Superior temporal gyrus (tissue), 1 donor: ENCODE data around the gene MLH3.
"Not testable (repeated sequence)": the region's sequence is repeated elsewhere in the genome, so short reads cannot be mapped to it uniquely, and the experiment has no call there.

Experiments used
- DNase-seq: peaks from one replicate; pipeline ENCODE4 v3.0.0-alpha.2; 2016; ENCODE audit errors: extremely low spot score

Gene MLH3

DNA sequence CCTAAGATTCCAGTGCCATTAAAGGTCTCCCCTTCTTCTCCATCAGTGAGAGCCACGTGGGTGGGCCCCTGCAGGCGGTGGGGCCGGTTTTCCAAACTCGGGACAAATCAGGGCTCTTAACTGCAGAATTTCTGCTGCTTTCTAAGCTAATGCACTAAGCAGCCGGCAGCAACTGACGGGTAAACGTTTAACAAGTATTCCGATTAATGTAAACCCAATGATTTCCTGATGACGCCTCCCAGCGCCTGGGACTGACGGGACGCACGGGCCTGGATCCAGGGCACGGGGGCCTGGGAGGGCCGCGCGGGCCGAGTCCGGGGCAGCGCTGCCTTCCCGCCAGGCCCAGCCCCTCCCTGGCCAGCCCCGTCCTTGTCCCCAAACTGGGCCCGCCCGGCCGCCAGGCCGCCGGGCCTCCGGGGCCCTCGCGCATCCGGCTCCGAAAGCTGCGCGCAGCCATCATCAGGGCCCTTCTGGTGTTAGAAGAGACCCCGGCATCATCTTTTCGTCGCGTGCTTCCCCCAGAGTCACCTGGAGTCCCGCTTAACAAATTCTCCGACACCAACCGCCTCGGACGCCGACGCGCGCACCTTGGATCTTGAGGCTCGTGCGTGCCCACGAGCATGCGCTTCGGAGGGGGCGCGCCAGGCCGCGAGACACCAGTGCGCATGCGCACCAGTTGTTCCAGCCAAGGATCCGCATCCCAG is at the start of gene MLH3:
MLH3 (minus strand) TSS at position 616 of the 704 bp plus-strand sequence. CDS start 1,812 bp downstream, outside the sequence.
- peak; percentile 92 for DNase-seq

DNA sequence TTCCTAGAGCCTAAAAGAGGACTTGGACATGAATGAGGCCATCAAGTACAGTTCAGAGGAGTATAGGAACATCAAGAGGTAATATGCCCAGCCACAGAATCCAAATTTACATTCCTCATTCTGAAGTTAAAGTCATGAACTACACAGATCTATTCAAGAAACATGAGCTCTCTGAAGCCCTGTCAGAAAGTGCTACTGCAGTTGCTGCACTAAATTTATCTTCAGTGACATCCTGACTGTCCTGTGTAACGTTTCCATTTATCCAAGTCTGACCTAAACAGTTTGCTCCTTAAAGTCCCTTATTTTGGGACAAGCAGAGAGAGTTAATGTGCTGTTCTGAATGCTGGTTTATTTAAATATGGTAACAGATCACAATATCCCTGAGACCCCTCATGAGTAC is 47.4 kb upstream of the MLH3 start:
- no peak for DNase-seq

DNA sequence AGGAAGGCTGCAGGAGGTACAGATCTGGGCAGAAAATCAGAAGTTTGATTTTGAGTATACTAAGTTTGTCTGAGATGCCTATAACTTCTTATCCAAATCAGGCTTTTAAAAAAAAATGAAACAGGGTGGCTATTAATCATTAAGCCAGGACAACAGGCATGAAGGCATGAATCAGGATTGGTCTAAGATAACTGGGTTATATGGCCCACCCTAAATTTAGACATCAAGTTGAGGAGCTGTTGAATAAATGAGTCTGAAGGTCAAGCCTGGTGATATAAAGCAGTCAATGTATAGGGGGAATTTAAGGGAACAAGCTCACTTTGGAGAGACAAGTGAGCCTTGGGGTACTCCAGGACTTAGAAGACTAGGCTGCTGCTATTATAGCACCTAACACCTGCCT is 46.9 kb upstream of the MLH3 start:
- DNase-seq, result no peak

DNA sequence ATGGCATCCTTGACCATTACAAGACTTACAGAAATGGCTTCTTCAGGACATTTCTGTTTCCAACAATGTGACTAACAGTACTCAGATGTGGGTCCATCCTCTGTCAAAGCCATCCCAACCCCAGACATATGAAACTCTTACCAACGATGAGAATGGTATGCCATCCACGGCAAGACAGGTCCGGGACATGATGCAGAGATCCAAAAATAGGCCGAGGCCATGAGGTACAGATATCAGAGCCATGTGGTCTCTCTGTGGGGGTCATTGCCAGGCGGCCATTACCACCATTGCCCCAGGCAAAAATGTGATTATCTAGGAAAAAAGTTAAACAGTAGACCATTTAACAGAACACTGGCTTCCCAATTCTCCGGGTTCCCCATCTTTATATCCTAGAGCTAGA is 45.7 kb upstream of the MLH3 start:
- DNase-seq, result no peak

DNA sequence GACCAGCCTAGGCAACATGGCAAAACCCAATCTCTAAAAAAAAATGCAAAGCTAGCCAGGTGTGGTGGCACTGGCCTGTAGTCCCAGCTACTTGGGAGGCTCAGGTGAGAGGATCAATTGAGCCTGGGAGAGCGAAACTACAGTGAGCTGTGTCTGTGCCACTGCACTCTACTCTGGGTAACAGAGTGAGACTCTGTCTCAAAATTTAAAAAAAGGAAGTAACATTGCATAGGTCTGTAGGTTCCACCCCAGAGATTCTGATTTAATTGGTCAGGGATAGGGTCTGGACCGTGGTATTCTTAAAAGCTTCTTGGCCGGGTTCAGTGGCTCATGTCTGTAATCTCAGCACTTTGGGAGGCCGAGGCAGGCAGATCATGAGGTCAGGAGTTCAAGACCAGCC is 44.4 kb upstream of the MLH3 start:
- DNase-seq, result no peak

DNA sequence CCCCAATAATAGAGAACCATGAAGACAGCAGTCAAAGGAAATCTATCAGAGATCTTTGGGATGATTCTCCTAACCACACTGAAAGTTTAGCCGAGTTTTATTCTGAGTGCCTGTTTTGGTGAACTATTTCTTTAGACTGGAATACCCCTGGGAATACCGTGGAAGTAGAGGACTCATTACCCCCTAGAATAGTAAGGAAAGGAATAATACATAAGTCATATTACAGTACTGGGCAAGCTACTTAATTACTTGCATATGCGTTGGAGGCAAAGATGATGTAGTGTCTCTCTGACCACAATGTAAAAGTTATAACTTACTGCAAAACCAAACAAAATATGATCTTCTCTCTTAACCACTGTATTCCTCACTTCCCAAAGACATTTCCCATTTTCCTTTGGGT is 43.6 kb upstream of the MLH3 start:
- DNase-seq, result no peak

DNA sequence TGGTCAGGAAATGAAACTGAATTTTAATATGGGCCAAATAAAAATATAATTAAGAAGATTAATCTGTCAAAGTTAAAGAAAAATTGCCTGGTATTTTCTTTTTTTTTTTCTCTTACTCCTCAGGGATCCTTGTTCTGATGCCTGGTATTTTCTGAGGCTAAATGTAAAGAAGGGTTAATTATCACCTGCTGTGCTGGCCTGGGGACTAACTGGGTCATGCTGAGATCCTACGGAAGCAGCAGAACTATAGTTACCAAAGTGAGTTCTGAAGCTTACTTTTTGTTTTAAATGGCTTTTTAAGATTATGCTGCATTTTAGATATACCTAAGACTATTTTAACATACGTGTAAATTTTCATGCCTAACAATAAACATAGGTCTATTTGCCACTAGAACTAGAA is 41.4 kb upstream of the MLH3 start:
- no peak for DNase-seq

DNA sequence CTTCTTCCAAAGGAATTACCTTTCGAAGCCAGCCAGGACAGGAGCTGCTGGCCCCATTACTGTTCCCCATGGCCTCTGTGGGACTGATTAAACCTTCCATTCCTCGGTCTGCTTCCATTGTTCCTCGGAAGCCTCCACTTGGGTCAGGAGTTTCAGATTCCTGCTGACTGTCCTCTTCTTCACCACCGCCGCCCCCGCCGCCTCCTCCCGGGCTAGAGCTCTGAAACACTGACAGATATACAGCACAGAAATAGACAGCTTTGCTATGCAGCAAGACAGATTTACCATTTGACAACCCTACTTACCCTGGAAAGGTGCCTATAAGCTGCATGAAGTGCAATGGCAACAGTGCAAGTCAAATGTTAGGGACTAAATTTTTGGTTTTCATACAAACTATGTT is 40.0 kb upstream of the MLH3 start:
- DNase-seq, result no peak

DNA sequence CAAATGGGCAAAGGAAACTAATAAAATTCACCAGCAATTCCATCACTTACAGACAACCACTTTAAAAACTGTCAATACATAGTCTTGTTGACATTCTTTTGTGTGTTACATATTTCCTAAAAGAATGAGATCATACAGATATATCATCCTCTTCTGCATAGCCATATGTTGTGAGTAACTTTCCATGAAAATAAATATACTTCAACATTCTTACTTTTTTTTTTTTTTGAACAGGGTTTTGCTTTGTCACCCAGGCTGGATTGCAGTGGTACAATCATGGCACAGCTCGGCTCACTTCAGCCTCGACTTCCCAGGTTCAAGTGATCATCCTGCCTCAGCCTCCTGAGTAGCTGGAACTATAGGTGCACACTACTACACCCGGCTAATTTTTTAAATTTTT is 39.1 kb upstream of the MLH3 start:
- no peak for DNase-seq

DNA sequence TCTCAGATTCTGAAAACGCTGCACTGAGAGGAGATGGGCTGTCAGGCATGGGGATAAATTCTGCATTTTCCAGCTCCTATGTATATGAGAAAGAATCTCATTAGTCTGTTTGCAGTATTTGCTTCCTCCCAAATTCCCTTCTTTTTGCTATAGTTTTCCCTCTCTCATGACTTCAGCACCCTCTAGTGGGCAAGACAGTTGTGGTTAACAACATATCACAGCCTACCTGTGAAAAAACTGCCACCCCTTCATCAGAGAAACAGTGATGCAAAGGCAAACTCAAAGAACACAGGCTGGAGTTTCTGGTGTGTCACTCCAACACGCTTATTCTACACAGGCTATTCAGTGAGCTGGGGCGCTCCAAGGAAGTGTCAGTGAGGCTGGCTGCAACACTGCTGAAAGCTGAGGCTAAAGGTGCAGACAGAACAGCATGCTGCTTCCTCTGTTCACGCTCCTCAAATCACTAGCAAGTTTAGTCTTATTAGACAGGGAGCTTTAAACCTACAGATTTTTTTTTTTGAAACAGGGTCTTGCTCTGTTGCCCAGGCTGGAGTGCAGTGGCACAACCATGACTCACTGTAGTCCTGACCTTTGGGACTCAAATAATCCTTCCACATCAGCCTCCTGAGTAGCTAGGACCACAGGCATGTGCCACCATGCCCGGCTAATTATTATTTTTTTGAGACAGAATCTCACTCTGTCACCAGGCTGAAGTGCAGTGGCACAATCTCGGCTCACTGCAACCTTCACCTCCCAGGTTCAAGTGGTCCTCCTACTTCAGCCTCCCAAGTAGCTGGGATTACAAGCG is 37.5 kb upstream of the MLH3 start:
- DNase-seq, result peak; percentile 90

DNA sequence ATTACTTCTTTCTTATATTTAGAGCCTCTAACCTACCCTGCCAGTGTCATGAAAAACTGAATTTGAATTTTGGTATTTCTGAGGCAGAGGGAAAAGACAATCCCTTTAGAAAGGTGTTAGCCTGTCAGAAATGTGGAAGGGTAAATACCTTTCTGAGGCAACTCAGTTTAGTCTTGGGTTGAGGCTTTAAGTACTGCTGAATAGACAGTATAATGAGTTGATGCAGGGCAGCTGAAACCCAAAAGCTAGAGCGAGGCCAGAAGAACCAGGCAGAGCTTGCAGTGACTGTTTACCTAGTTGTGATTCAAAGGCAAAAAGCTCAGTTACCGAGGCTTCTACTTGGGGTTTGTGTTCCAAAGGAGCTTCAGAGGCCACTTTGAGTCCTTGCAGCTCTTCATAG is 36.9 kb upstream of the MLH3 start:
- DNase-seq, result no peak

DNA sequence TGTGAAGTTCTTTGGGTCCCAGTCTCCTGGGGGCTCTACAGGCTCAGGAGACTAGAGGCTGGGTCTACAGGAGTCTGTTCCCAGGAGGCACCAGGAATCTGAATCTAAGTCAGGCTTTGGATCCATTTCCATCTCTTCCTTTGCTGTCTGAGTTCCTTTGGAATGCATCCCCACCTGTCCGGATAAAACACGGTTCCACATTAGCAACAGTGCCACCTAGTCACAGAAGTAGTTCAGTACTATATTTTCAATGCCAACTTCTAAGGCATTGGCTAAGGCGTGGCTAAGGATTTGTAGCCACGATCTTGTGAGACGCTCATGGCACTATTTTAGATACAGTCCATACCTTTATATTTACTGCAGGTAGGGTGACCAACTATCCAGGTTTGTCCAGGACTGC is 33.2 kb upstream of the MLH3 start:
- DNase-seq, result no peak

DNA sequence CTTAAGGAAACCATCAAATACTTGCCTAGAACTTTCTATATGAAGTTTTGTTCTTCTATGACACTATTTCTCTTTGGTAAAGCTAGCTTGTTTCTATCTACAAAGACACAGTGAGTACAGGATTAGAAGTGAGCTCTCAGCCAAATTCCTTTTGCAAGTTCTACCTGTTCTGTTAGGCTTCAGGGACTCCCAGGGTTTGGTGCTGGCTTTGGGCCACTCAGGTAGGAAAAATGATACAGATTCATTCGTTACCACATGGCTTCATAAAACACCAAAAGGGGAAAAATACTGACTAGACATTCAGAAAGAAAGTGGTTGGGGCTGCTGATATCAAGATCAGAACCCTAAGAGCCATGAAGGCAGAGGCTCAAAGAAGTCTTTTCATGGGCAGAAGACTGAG is 32.0 kb upstream of the MLH3 start:
- no peak for DNase-seq

DNA sequence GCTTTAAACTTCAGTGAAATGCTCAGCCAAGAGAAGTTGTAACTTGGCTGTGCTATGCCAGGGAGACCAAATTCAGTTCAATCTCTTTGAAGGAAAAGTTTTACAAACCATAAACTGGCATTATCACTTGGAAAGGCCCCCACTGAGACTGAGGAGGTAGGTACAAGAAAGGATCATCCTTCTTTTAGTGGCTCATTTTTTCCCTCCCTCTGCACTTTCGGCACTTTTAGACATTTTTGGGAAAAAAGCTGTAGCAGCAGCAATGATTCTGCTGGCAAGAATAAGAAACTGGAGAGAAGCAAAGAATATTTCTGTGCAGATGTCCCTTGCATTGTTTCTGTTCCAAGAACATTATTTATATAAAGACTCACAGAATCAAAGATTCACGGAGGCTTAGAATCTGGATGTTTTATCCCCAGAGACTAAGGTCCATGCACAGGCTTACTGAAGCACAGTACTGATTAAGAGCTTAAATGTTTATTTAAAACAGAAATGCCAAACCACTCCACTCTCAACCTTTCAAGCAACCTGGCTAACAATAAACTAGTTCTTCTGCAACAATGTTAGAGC is 30.5 kb upstream of the MLH3 start:
- peak; percentile 53 for DNase-seq

DNA sequence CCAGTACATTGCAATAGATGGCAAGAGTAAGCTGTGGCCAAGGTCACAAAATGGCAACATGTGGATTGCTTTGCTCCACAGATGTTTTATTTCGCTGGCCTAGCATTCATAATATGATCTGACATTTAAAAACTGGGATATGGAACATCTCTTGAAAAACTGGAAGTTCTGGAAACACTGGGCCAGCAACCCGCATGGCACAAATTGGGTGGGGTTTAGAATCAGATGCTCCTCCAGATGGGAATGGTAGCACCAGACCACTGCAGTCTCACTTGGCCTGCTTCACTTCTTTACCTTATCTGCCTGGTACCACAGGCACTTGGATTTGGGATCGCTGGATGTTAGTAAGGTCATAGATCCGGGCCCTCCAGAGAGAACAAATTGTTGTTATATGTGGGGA is 28.3 kb upstream of the MLH3 start:
- no peak for DNase-seq

DNA sequence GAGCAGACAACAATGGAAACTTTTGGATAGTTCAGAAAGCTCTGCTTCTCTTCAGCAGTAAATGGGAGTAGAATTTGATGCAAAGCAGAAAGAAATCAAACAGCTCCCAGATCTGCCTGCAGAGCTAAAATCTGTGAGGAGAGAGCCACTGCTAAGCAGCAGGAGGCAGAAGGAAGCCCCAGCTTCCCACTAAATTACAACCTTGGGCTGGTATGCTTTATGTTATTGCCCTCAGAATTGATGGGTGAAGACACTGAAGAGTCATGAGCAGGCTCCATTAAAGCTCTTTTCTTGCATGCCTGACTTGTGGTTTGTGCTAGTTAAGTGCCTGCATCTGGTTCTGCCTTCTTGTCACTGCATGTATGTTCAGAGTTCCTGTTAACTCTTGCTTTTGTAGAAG is 26.5 kb upstream of the MLH3 start:
- no peak for DNase-seq

DNA sequence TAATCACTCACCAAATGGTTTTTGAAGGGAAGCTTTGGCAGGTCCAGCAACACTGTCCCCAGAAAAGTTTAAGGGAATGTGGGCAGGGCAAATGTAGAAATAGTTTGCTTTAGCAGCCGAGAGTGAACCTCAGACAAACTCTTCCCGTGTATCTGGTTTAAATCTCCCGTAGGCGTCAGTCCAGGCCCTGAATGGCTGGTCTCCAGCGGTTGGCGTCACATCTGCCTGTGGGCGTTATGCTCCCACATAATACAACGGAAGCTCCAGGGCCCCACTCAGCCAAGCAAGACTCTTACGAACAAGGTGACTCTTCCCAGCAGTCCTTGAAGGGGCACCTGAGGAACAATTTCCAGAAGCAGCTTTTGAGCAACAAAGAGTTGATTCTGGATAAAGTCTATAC is 19.1 kb upstream of the MLH3 start:
- DNase-seq, result no peak

DNA sequence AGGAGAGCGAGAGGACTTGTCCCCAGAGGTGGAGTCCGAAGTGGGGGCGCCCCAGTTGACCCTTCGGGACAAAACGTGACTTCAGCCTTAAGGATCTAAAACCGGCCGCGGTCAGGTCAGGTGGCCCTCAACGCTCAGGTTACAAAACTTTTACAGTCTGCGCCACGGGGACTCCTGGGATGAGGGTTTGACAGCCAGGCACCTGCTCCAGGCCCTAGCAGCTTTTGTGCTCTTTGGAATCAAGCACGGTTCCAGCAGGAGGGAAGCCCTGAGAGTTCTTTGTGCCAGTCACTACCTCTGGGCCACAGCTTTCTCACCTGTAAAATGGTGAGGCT is 18.5 kb upstream of the MLH3 start:
- DNase-seq, result no peak

DNA sequence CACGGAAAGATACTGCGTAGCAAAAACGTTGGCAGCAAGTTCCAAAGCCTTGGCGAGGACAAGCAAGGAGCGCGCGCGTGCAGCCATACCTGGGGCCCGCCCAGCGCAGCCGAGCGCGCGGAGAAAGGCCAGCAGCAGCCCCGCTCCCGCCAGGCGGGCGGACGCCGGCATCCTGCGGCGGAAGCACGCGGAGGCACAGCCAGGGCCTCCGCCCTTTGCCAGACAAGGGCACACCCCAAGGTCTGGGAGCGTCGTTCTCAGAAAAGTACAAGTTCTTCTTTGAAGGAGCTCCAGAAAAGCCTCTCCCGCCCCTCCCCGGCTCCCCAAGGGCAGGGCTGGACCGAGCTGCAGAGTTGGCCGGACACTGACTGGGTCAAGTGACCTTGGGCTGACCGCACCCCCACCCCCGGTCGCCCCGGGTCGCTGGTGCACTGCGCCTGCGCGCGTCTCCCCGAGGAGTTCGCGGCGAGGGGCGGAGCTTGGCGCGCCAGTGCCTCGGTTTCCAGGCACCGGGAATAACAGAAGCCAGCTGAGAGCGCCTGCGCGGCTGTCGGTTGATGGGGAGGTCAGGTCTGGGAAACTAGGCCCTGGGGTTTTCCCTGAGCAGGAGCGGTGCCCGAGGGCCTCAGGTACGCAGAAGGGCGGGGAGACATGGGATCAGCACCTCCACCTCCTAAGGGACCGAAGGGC is 18.0 kb upstream of the MLH3 start, which contains the start of gene ZC2HC1C:
ZC2HC1C (plus strand) TSS at position 521 of the 690 bp plus-strand sequence. CDS start 933 bp downstream, outside the sequence.
- DNase-seq, result peak; percentile 94

DNA sequence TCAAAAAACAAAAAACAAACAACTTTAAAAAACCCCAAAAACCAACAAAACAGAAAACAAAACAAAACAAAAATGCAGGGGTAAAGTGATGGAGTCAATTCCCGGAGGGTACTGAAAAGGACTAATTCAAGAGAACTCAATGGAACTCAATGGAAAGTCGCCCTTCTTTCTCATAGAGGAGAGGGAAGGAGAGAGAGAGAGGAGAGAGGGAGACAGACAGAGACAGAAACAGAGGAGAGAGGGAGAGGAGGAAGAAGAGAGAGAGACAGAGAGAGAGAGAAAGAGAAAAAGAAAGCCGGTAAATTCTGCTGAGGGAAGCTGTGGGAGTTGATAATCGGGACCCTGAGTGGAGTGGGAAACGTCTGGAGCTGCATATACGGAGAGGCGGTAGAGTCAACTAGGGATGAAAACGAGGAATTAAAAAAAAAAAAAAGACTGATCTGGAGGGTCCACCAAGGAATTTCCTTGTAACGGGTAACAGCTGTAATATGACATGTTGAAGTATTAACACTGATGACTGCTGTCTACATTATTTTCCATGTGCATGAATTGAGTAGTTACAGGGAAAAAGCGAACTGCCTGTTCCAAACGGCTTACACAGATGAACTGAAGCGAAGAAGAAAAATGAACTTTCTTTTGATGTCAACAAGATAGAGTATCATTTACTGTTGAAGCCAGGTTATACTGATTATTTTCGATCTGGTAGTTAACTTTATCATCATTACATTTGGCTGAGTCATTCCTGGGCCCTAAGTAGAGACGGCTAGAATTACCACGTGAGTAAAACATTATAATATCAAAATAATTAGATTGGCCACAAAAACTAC is 17.2 kb upstream of the MLH3 start:
- peak; percentile 71 for DNase-seq

DNA sequence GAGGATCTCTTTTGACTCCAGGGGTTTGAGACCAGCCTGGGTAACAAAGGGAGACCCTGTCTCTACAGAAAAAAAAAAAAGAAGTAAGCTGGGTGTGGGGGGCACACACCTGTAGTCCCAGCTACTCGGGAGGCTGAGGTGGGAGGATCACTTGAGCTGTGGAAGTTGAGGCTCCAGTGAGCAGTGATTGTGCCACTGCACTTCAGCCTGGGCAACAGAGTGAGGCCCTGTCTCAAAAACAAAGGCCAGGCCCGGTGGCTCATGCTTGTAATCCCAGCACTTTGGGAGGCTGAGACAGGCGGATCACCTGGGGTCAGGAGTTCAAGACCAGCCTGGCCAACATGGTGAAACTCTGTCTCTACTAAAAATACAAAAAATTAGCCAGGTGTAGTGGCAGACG is 16.5 kb upstream of the MLH3 start:
- not testable (repeated sequence) for DNase-seq

DNA sequence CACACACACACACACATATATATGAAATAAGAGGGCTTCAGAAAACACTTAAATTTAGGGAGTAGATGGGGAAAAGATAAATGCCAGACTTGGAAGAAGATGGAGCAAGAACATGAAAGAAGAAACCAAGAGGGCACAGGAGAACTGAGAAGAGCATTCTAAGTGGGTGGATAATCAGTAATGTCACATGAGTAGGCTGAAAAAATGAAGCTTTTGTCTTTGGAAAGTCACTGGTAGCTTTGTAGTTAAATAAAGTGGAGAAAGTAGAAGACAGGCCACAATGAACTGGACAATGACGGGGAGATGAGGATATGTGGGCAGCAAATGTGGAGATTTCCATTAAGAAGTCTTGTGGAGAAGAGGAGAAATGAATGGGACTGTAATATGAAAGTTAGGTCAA is 15.9 kb upstream of the MLH3 start:
- DNase-seq, result no peak
